ENCODE data around the gene TRUB1.

Gene TRUB1

GRCh38 chr10:114973306-114973705, 35.3 kb downstream of the TRUB1 start:
- no peak overlapping the region for H3K4me3 ChIP-seq (ENCODE audit: low read depth, low read length)
- TF ChIP-seq CTCF (conservative IDR thresholded peaks at IDR 0.05; ENCODE audit: low read depth, low read length), result no peak
- DNase-seq (ENCODE audit: low read depth), result no peak

GRCh38 chr10:114973997-114974396, 36.0 kb downstream of the TRUB1 start:
- no peak for TF ChIP-seq CTCF (conservative IDR thresholded peaks at IDR 0.05; ENCODE audit: low read depth, low read length)
- H3K4me3 ChIP-seq (ENCODE audit: low read depth, low read length), result no peak overlapping the region
- no peak for DNase-seq (ENCODE audit: low read depth)

- H3K4me3 ChIP-seq (ENCODE audit: low read depth, low read length), result no peak overlapping the region
- no peak for TF ChIP-seq CTCF (conservative IDR thresholded peaks at IDR 0.05; ENCODE audit: low read depth, low read length)
- no peak for DNase-seq (ENCODE audit: low read depth)
These were observed 36.6 kb downstream of the TRUB1 start for GRCh38 chr10:114974625-114975024.

- TF ChIP-seq CTCF (conservative IDR thresholded peaks at IDR 0.05; ENCODE audit: low read depth, low read length), result no peak
- DNase-seq (ENCODE audit: low read depth), result no peak
- H3K4me3 ChIP-seq (ENCODE audit: low read depth, low read length), result no peak overlapping the region
These were observed 37.1 kb downstream of the TRUB1 start for GRCh38 chr10:114975091-114975490.

- DNase-seq (ENCODE audit: low read depth), result no peak
- no peak for TF ChIP-seq CTCF (conservative IDR thresholded peaks at IDR 0.05; ENCODE audit: low read depth, low read length)
- no peak overlapping the region for H3K4me3 ChIP-seq (ENCODE audit: low read depth, low read length)
These were observed 45.0 kb downstream of the TRUB1 start for GRCh38 chr10:114982989-114983388.

GRCh38 chr10:114987995-114988394, 50.0 kb downstream of the TRUB1 start:
- no peak for TF ChIP-seq CTCF (conservative IDR thresholded peaks at IDR 0.05; ENCODE audit: low read depth, low read length)
- peak; percentile 87 for DNase-seq (ENCODE audit: low read depth)
- no peak overlapping the region for H3K4me3 ChIP-seq (ENCODE audit: low read depth, low read length)

GRCh38 chr10:114990586-114990985, 52.6 kb downstream of the TRUB1 start:
- DNase-seq (ENCODE audit: low read depth), result no peak
- H3K4me3 ChIP-seq (ENCODE audit: low read depth, low read length), result no peak overlapping the region
- TF ChIP-seq CTCF (conservative IDR thresholded peaks at IDR 0.05; ENCODE audit: low read depth, low read length), result no peak
